HG02938 (cell line): ENCODE measurements around the gene NACC2.
"Not testable (repeated sequence)": the region's sequence is repeated elsewhere in the genome, so short reads cannot be mapped to it uniquely, and the experiment has no call there.

ENCODE experiments used
- ATAC-seq: cut with Tn5 transposase; IDR thresholded peaks from one replicate; pipeline ENCODE4 v1.9.1; 2021; ENCODE audit warnings: mild to moderate bottlenecking, moderate library complexity; ENCODE audit not compliant: unreplicated experiment

Gene NACC2

GRCh38 chr9:136081826-136082495 is 13.1 kb downstream of the NACC2 start:
- ATAC-seq, result no peak

GRCh38 chr9:136081113-136081825 is 13.8 kb downstream of the NACC2 start:
- ATAC-seq, result no peak

GRCh38 chr9:136080716-136081112 is 14.4 kb downstream of the NACC2 start:
- no peak for ATAC-seq

GRCh38 chr9:136079916-136080246 is 15.2 kb downstream of the NACC2 start:
- ATAC-seq, result no peak

GRCh38 chr9:136079211-136079915 is 15.7 kb downstream of the NACC2 start:
- no peak for ATAC-seq

- no peak for ATAC-seq
Observed at GRCh38 chr9:136078498-136079011, 16.5 kb downstream of the NACC2 start.

GRCh38 chr9:136078024-136078423 is 17.1 kb downstream of the NACC2 start:
- ATAC-seq, result no peak

- ATAC-seq, result no peak
Observed at GRCh38 chr9:136077491-136077890, 17.6 kb downstream of the NACC2 start.

GRCh38 chr9:136075881-136076678 is 19.0 kb downstream of the NACC2 start:
- ATAC-seq, result no peak

GRCh38 chr9:136075134-136075841 is 19.8 kb downstream of the NACC2 start:
- ATAC-seq, result no peak

- ATAC-seq, result no peak
Observed at GRCh38 chr9:136074706-136075105, 20.4 kb downstream of the NACC2 start.

- no peak for ATAC-seq
Observed at GRCh38 chr9:136062657-136063439, 32.2 kb downstream of the NACC2 start.

GRCh38 chr9:136061916-136062315 is 33.2 kb downstream of the NACC2 start:
- not testable (repeated sequence) for ATAC-seq

- ATAC-seq, result no peak
Observed at GRCh38 chr9:136061405-136061804, 33.7 kb downstream of the NACC2 start.

GRCh38 chr9:136060671-136061371 is 34.3 kb downstream of the NACC2 start:
- ATAC-seq, result no peak

GRCh38 chr9:136059851-136060670 is 35.0 kb downstream of the NACC2 start:
- ATAC-seq, result no peak

GRCh38 chr9:136059321-136059791 is 35.7 kb downstream of the NACC2 start:
- ATAC-seq, result no peak

GRCh38 chr9:136058801-136059302 is 36.2 kb downstream of the NACC2 start:
- ATAC-seq, result no peak
